G401 (cell line): Measurements from ENCODE around the gene RNF214. TPM values are rescaled to one million over a fixed set of nuclear protein-coding genes. Genes with fewer than 3 reads are reported as not detected.
"Not testable (repeated sequence)": the region's sequence is repeated elsewhere in the genome, so short reads cannot be mapped to it uniquely, and the experiment has no call there.

Source experiments
- DNase-seq: peaks from one replicate; pipeline ENCODE4 v3.0.0-alpha.2; 2015; ENCODE audit warnings: low spot score
- in situ Hi-C: cut with HindIII; loops from 2 replicates; pipeline ENCODE4 v1.10.0; 2016; ENCODE audit warnings: low sequenced_read_pairs, mixed read lengths
- total RNA-seq: library from RNA; depleted of rRNA; stranded (reverse); fragments of >200 nt; shearing (Covaris generic); gene quantifications from 2 replicates; pipeline ENCODE4 v1.2.3, GENCODE V29; 2014

RNF214 gene
- total RNA-seq, 1 experiment from 2014 or later: 5.5 TPM

- DNase-seq, in situ Hi-C loops: not testable (repeated sequence)
Observed at GRCh38 chr11:117209351-117210125, 22.9 kb upstream of the RNF214 start.

GRCh38 chr11:117210620-117211019 is 21.9 kb upstream of the RNF214 start:
- in situ Hi-C loops: no loop called here

GRCh38 chr11:117212697-117213355 is 19.6 kb upstream of the RNF214 start:
- in situ Hi-C loops: no loop called here
- DNase-seq: no peak

More at GRCh38 chr11:117210620-117211019, 21.9 kb upstream of the RNF214 start:
- no peak for DNase-seq

- no peak for DNase-seq
- in situ Hi-C loops: no loop called here
Observed at GRCh38 chr11:117214404-117215110, 17.9 kb upstream of the RNF214 start.

- in situ Hi-C loops: no loop called here
- no peak for DNase-seq
Observed at GRCh38 chr11:117217141-117218084, 15.1 kb upstream of the RNF214 start.

GRCh38 chr11:117218133-117218915 is 14.1 kb upstream of the RNF214 start:
- DNase-seq: no peak
- in situ Hi-C loops: no loop called here

GRCh38 chr11:117219001-117219400 is 13.5 kb upstream of the RNF214 start:
- in situ Hi-C loops: no loop called here
- DNase-seq: no peak

GRCh38 chr11:117219455-117219854 is 13.0 kb upstream of the RNF214 start:
- no peak for DNase-seq
- in situ Hi-C loops: no loop called here

GRCh38 chr11:117219995-117220394 is 12.5 kb upstream of the RNF214 start:
- DNase-seq: no peak
- in situ Hi-C loops: no loop called here

GRCh38 chr11:117220568-117220967 is 11.9 kb upstream of the RNF214 start:
- DNase-seq: no peak
- in situ Hi-C loops: no loop called here

GRCh38 chr11:117220999-117221774 is 11.3 kb upstream of the RNF214 start:
- in situ Hi-C loops: no loop called here
- no peak for DNase-seq

- no peak for DNase-seq
- in situ Hi-C loops: no loop called here
Observed at GRCh38 chr11:117221775-117222517, 10.5 kb upstream of the RNF214 start.

- no peak for DNase-seq
- in situ Hi-C loops: no loop called here
Observed at GRCh38 chr11:117222991-117223740, 9.3 kb upstream of the RNF214 start.

- DNase-seq: no peak
- in situ Hi-C loops: no loop called here
Observed at GRCh38 chr11:117223741-117224689, 8.5 kb upstream of the RNF214 start.

- no peak for DNase-seq
- in situ Hi-C loops: no loop called here
Observed at GRCh38 chr11:117225553-117226170, 6.8 kb upstream of the RNF214 start.
